Measurements from ENCODE around the gene PHEX. TPM values are rescaled to one million over a fixed set of nuclear protein-coding genes. Genes with fewer than 3 reads are reported as not detected.

PHEX gene
- total RNA-seq, 1 donor from 2014 or later = 0.48 TPM

DNA sequence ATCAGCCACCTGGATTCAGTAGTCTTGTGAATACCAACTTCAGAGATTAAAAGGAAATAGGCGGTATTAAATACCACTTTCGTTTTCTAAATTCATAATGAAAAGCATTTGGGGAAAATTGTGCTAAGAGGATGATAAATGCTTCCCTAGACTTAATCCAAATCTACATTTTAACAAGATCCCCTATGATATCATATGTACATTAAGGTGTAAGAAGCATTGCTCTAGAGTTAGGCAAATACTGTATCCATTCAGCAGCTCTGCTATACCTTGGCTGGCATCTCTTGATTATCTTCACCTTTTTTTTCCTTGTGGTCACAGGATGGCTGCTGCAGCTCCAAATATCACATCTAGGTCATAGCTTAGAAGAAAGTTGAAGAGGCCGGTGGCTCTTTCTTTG is 40.6 kb upstream of the PHEX start:
- H3K9me3 Mint-ChIP-seq (ENCODE audit: low read depth) = no peaks in the 10 kb centered on the region
- DNase-seq (ENCODE audit: low spot score, unreplicated experiment) = no peak
- no peaks in the 10 kb centered on the region for H3K4me1 Mint-ChIP-seq (ENCODE audit: low read depth)
- no peak overlapping the region for H3K4me3 Mint-ChIP-seq (ENCODE audit: low read depth)
- H3K27ac Mint-ChIP-seq = no peak overlapping the region
- H3K36me3 Mint-ChIP-seq (ENCODE audit: insufficient read depth) = peaks cover 52% of the 10 kb centered on the region
- TF ChIP-seq, protein P1, sequence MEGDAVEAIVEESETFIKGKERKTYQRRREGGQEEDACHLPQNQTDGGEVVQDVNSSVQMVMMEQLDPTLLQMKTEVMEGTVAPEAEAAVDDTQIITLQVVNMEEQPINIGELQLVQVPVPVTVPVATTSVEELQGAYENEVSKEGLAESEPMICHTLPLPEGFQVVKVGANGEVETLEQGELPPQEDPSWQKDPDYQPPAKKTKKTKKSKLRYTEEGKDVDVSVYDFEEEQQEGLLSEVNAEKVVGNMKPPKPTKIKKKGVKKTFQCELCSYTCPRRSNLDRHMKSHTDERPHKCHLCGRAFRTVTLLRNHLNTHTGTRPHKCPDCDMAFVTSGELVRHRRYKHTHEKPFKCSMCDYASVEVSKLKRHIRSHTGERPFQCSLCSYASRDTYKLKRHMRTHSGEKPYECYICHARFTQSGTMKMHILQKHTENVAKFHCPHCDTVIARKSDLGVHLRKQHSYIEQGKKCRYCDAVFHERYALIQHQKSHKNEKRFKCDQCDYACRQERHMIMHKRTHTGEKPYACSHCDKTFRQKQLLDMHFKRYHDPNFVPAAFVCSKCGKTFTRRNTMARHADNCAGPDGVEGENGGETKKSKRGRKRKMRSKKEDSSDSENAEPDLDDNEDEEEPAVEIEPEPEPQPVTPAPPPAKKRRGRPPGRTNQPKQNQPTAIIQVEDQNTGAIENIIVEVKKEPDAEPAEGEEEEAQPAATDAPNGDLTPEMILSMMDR (IDR thresholded peaks at IDR 0.05; ENCODE audit: unreplicated experiment) = no peak
- H3K27me3 Mint-ChIP-seq = no peaks in the 10 kb centered on the region

DNA sequence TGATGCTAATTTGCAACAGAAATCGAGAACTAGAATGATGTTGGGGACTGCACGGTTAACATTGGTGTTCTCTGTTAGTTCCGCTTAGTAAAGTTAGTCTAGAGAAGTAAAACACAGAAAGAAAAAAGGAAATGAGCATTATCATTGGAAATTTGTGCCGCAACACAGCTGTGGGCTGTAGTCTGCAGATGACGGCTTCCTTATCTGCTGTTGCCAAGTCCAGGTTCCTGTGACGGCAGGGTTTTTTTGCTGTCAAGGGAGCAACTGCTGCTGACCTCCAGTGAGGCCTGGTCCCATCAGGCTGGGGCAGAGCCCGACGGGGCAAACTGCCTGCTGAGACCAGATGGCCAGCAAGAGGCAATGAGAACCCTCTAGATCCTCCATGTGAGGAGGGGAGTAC is 38.9 kb upstream of the PHEX start:
- Mint-ChIP-seq H3K4me1 (ENCODE audit: low read depth) (peaks cover 2% of the 10 kb centered on the region), H3K27ac (peak overlapping the region; percentile 13), H3K36me3 (ENCODE audit: insufficient read depth) (peaks cover 51% of the 10 kb centered on the region), H3K4me3 (ENCODE audit: low read depth) (no peak overlapping the region), H3K9me3 (ENCODE audit: low read depth) (no peaks in the 10 kb centered on the region), H3K27me3 (no peaks in the 10 kb centered on the region)
- DNase-seq (ENCODE audit: low spot score, unreplicated experiment) = no peak
- TF ChIP-seq, protein P1 (IDR thresholded peaks at IDR 0.05; ENCODE audit: unreplicated experiment) = no peak

DNA sequence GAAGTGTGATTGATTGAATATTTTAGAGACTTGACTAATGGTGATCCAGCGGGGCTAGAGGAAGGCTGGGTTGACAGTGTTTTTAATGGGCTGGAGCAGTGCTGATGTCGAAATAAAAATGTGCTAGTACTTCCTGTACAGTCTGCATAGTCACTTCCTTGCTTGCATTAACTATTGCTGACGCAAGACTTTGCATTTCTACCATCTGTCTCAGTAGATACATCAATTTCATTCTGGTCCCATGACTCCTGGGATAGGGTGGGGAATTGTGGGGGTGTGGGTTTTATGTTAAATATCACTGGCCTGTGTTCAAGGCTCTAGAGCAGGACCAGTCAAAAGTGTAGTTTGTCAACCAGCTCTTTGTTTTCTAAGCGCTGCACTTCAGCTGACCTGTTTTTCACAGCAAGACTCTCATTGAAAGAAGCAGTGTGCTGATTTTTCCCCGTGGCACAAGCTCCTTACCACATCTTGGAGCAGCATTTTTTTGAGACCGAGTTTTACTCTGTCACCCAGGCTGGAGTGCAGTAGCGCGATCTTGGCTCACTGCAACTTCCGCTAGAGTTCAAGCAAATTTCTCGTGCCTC is 35.2 kb upstream of the PHEX start:
- H3K27me3 Mint-ChIP-seq = no peaks in the 10 kb centered on the region
- no peak for DNase-seq (ENCODE audit: low spot score, unreplicated experiment)
- peaks cover 51% of the 10 kb centered on the region for H3K36me3 Mint-ChIP-seq (ENCODE audit: insufficient read depth)
- H3K4me3 Mint-ChIP-seq (ENCODE audit: low read depth) = no peak overlapping the region
- peaks cover 15% of the 10 kb centered on the region for H3K9me3 Mint-ChIP-seq (ENCODE audit: low read depth)
- TF ChIP-seq, protein P1 (IDR thresholded peaks at IDR 0.05; ENCODE audit: unreplicated experiment) = no peak
- H3K4me1 Mint-ChIP-seq (ENCODE audit: low read depth) = peaks cover 2% of the 10 kb centered on the region
- H3K27ac Mint-ChIP-seq = peak overlapping the region; percentile 22

DNA sequence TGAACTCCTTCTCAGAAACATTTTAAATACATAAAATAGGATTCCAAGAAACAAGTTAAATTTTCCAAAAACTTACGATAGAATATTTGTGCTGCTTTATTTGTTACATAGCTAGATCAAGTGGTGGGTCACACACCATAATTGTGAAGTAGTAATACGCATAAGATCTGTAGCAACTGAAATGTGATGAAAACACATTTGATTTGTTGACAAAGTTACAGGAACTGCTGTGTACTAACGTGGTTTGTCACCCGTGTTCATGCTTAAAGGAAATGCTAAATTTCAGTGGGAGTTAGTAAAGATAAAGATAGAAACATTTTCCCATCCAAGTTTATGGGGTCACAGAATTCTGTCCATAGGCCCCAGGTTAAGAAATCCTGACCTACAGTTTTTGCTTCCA is 34.1 kb upstream of the PHEX start:
- Mint-ChIP-seq H3K4me1 (ENCODE audit: low read depth) (peaks cover 2% of the 10 kb centered on the region), H3K27ac (peak overlapping the region; percentile 46), H3K36me3 (ENCODE audit: insufficient read depth) (peaks cover 52% of the 10 kb centered on the region), H3K4me3 (ENCODE audit: low read depth) (no peak overlapping the region), H3K9me3 (ENCODE audit: low read depth) (peaks cover 15% of the 10 kb centered on the region), H3K27me3 (no peaks in the 10 kb centered on the region)
- no peak for DNase-seq (ENCODE audit: low spot score, unreplicated experiment)
- TF ChIP-seq, protein P1 (IDR thresholded peaks at IDR 0.05; ENCODE audit: unreplicated experiment) = no peak

DNA sequence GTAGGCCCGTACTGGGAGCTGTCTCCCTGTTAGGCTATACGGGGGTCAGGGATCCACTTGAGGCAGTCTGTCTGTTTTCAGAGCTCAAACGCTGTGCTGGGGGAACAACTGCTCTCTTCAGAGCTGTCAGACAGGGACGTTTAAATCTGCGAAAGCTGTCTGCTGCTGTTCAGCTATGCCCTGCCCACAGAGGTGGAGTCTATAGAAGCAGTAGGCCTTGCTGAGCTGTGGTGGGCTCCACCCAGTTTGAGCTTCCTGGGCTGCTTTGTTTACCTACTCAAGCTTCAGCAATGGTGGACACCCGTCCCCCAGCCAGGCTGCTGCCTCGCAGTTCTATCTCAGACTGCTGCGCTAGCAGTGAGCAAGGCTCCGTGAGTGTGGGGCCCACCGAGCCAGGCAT is 27.3 kb upstream of the PHEX start:
- peaks cover 1% of the 10 kb centered on the region for H3K4me1 Mint-ChIP-seq (ENCODE audit: low read depth)
- DNase-seq (ENCODE audit: low spot score, unreplicated experiment) = no peak

More for the DNA sequence above, 27.3 kb upstream of the PHEX start:
- H3K4me3 Mint-ChIP-seq (ENCODE audit: low read depth) = no peak overlapping the region
- peak overlapping the region; percentile 29 for H3K27ac Mint-ChIP-seq
- TF ChIP-seq, protein P1 (IDR thresholded peaks at IDR 0.05; ENCODE audit: unreplicated experiment) = no peak
- H3K9me3 Mint-ChIP-seq (ENCODE audit: low read depth) = peaks cover 23% of the 10 kb centered on the region
- peaks cover 78% of the 10 kb centered on the region for H3K36me3 Mint-ChIP-seq (ENCODE audit: insufficient read depth)
- no peaks in the 10 kb centered on the region for H3K27me3 Mint-ChIP-seq
